NCI-H526 (cell line): ENCODE results near the gene MCRIP1.

Experiments used
- DNase-seq, 2 experiments: peaks; one replicate each; lab custom pipeline; 2025; lab: John Stamatoyannopoulos, UW

The MCRIP1 gene

DNA sequence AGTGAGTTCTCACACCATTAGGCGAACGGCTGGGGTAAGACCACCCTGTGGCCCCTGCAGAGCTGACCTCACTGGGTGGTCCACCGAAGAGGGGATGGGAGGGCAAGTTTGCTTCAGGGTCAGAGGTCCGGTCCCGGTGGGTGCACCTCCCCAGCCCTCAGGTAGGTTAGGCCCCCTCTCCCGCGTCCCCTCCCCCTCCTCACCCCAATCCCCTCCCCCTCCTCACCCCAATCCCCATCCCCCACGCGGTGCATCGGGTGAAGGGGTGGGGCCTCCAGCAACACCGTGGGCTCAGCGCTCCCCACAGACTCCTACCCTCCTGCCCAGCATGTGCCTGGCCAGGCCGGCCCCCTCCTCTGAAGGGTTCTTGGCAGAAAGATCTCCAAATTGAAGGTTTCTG, 13.4 kb downstream of the MCRIP1 start:
- no peak for DNase-seq

DNA sequence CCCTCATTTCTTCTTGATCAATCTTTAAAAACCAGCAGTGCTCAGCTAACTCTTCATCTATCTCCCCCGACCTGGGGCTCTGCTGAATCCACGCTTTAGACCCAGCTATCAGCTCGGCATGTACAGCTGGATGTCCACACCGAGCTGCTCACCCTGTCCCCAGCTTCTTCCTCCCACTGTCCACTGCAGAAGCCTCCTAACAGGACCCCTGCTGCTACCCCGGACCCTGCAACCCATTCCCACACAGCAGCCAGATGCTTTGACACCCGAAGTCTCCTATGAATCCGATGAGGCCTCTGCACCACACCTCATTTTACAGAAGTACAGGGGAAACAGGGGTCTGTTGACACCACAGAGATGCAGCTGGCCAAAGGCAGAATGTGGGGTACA, 15.3 kb downstream of the MCRIP1 start:
- no peak for DNase-seq

DNA sequence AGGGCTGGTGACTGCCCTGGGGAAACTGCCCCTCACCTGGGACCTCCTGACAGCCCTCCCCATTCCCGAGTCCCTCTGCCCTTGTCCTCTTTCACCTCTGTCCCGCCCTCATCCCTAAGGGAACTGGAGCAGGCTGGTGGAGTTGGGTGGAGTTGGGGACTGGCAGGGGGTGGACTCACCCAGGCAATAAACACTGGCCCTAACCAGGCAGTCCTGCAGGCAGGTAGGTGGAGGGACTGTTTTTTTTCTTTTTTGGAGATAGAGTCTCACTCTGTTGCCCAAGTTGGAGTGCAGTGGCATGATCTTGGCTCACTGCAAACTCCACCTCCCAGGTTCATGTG, 17.5 kb downstream of the MCRIP1 start:
- no peak for DNase-seq

DNA sequence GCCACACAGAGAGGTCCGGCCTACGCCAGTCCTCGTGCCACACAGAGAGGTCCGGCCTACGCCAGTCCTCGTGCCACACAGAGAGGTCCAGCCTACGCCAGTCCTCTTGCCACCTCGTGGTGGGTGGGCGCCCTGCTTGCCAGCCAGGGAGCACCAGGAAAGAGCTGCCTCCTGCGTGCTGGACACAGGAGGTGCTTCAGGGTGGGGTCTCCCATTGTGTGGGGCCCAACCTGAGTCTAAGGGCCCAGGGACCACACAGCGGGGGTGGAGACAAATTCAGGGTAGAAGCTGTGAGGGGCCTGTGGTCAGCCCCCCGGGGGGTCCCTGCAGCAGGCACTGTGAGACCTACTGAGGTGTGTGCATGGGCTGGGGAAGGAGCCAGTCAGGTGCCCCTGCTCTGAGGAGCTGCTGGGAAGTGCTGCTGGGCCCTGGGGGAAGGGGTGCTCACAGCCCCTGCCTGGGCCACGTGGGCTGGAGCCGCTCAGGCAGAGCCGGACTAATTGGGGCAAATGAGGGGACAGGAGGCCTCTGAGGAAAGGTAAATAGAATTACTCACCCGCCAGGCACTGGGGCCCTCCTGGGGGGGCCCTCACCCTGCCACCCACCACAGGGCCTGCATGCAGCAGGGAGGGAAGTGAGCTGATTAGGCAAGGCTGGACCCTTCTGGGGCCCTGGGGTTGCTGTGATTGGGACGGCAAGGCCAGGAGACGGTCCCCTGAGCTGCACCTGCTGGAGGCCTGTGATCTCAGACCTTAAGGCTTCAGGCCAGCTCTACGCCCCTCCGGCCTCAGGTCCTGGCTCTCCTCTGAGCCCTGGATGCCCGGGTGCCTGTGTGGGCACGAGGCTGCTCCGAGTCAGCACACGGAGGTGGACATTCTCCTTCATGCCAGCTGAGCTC, 18.1 kb downstream of the MCRIP1 start:
- DNase-seq = peak in 1 of 2 experiments; percentile 66

DNA sequence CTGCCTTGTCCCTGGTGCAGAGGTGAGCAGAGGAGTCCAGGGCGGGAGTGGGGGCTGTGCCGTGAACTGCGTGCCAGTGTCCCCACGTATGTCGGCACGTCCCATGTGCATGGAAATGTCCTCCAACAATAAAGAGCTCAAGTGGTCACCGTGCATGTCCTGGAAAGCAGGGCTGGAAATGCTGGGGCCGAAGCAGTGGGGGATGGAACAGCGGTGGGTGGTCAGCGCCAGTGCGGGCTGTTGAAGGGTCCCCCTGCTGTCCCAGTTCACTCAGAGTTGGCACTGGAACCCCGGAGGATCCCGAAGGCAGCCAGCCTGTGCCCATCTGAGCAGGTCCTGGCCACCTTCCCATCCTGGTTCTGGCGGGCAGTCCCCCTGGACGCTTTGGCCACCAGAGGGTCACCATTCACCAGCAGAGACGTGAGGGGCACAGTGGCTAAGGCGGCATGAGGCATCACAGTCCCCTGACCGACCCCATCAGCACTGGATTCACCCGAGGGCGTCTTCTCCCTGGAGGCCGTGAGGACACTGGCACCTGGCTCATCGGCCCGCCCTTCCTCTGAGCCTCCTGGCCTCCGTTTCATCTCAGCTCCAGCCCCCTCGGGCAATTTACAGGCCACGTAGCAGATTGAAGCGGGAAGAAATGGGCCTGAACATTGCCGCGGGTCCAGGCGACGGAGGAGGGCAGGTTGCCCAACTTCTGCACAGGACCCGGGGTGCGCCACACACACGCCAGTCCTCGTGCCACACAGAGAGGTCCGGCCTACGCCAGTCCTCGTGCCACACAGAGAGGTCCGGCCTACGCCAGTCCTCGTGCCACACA, 19.0 kb downstream of the MCRIP1 start:
- no peak for DNase-seq

GRCh38 chr17:81813371-81813684, 19.8 kb downstream of the MCRIP1 start:
- no peak for DNase-seq

DNA sequence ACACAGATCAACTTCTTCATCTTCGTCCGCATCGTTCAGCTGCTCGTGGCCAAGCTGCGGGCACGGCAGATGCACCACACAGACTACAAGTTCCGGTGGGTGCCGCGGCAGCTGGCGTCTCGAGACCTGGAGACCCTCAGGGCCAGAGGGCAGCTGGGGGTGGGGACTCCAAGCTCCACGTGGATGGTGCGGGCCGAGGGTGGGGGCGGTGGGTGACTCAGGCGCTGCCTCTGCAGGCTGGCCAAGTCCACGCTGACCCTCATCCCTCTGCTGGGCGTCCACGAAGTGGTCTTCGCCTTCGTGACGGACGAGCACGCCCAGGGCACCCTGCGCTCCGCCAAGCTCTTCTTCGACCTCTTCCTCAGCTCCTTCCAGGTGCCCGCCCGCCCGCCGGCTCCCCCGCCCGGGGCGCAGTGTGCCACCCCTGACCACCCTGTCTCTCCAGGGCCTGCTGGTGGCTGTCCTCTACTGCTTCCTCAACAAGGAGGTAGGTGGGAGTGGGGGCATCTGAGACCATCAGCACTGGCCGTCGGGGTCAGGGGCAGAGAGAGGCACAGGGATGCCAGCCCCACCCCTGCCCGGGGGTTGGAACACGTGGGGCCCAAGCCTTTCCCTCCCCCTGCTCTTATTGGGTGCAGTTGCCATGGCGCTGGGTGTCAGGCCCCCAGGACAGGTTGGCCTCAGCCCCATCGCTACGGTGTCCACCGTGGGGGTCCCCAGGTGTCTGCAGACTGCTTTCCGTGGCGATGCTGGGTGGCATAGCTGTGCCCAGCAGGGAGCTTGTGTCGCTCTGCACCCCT, 20.3 kb downstream of the MCRIP1 start:
- no peak for DNase-seq

- no peak for DNase-seq
Measured at GRCh38 chr17:81811705-81812570, 21.2 kb downstream of the MCRIP1 start.

- DNase-seq = no peak
Measured at GRCh38 chr17:81810892-81811704, 22.0 kb downstream of the MCRIP1 start.

DNA sequence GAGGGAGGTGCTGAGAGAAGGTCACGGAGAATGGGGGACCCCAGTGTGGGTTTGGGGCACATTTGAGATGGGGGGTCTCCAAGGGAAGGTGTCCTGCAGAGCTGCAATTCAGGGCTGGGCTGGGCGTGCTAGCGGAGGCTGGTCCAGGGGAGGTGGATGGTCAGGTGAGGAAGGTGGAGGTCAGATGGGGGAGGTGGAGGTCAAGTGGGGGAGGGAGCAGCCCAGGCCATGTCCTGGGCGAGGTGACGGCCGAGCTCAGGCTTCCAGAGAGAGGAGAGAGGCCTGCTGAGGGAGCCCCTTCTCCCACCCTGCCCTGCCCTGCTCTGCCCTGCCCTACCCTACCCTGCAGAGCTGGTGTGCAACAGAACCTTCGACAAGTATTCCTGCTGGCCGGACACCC, 22.6 kb downstream of the MCRIP1 start:
- DNase-seq = no peak

DNA sequence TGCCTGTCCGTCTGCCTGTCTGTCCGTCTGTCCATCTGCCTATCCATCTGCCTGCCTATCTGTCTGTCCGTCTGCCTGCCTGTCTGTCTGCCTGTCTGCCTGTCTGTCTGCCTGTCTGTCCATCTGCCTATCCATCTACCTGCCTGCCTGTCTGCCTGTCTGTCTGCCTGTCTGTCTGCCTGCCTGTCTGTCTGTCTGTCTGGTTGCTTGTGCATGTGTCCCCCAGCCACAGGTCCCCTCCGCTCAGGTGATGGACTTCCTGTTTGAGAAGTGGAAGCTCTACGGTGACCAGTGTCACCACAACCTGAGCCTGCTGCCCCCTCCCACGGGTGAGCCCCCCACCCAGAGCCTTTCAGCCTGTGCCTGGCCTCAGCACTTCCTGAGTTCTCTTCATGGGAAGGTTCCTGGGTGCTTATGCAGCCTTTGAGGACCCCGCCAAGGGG, 23.5 kb downstream of the MCRIP1 start:
- DNase-seq = no peak

DNA sequence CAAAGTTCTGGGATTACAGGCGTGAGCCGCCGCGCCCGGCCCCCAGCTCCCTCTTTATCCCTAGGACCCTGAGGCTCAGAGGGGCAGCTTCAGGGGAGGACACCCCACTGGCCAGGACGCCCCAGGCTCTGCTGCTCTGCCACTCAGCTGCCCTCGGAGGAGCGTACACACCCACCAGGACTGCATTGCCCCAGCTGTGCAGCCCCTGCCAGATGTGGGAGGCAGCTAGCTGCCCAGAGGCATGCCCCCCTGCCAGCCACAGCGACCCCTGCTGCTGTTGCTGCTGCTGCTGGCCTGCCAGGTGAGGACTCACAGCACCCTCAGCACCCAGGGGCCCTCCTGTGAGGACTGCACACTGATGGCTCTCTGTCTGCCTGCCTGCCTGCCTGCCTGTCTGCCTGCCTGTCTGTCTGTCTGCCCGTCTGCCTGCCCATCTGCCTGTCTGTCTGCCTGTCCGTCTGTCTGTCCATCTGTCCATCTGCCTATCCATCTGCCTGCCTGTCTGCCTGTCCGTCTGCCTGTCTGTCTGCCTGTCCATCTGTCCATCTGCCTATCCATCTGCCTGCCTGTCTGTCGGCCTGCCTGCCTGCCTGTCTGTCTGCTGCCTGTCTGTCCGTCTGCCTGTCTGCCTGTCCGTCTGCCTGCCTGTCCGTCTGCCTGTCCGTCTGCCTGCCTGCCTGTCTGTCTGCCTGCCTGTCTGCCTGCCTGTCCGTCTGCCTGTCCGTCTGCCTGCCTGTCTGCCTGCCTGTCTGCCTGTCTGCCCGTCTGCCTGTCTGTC, 24.1 kb downstream of the MCRIP1 start:
- DNase-seq = peak in 1 of 2 experiments; percentile 55

DNA sequence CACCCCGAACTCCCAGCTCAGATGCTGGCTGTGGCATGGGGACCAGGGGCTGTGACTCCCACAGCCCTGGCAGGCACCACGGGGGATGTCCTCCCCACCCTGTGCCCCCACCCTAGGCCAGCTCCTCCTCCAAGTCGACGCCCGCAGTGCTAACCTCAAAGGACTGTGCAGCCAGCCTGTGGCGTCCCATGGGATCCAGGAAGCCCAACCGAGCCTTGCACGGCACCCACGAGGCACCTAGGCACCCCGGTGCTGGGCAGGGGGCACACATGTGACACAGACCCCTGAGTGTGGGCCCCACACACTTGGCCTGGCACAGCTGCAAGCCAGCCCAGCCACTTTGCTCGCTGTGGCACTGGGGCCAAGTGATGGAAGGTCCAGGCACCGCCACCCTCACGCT, 25.3 kb downstream of the MCRIP1 start:
- DNase-seq = peak in 1 of 2 experiments; percentile 34

DNA sequence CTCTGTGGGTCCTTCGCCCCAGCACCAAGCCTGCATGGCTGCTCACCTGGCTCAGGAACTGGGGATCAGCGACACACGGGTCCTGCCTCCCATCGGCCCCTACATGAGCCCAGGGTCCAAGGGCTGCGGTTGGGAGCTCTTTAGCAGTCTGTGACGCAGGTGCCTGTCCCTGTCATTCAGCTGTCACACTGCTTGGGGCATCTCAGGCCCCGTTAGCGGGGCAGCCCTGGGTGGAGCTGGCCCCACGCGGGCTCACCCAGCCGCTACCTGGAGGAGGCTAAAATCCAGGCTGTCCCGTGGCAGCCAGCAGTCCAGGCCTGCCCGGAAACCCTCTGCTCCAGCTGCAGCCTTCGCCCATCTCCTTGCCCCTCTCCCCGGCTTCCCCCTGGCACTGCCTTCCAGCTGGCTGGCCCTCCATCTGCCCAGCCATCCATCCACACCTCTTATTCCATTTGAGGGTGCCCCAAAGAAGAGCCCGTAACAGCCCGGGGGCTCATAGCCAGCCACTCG, 25.8 kb downstream of the MCRIP1 start:
- DNase-seq = peak in 1 of 2 experiments; percentile 43

GRCh38 chr17:81806461-81807209, 26.5 kb downstream of the MCRIP1 start:
- no peak for DNase-seq

DNA sequence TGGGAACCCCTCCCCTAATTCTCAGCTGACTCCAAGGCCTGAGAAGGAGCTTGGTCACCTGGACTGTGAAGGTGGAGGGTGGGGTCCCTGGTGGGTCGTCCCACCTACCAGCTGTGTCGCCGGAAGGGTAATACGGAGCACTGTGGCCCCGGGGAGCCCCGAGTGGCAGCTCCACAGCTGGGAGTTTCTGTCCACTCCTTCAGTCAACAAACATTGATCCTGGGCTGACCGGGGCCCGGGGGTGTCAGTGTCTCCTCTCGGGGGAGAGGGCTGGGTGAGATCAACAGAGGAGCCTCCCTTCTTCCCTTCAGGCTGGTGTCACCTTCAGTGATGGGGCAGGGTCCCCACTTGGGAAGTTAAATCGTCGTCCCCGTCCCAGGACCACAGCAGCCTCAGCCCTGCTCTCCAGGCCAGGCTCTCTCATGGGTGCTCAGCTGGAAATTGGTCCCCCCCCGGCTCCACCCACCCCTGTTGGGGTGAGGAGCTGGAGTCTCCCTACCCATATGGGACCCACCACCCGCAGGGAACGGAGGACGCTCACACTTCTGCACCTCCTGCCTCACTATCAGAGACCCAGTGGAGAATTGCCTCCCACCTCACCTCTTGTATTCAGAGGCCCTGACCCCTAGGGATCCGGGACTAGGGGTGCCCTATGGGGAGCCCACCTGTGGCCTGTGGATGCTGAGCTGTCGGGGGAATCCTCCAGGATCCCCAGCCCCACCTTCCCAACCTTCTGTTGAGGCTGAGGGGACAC, 27.2 kb downstream of the MCRIP1 start:
- DNase-seq = no peak

DNA sequence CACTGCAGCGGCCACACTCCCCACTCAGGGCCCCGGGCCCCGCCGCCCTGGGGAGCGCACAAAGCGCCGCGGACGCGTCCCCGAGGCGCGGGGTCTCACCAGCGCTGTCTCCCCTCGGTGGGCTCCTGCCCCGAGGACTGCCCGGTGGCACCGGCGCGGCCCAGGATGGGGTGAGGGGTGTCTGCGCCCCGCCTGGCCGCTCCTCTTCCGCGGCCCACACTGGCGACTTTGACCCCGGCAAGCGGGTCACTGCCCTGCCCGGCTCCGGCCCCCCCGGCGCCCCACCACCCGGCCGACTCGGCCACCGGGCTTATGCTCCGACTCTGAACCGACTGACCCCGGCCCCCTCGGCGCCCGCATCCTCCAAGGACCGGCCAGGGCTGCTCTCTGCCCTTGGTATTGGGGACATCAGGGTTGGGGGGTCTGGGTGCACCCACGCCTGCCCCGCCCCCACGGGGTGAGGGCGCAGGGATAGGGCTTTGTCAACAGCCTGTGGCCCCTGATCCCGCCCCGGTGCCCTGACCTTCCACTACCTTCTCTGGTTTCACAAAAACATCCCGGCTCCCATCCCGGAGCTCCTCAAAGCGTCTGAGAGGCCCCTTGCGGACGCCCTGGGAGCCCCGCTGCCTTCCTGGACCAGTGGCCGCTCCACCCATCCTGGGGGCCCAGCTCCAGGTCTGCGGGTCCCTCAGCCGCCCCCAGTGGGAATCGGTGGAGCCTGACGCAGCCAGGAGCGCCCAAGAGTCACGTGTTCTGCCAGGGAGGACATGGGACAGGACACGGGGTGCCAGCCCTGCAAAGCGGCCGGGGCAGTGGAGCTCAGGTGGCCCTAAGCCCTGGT, 28.3 kb downstream of the MCRIP1 start:
- no peak for DNase-seq
